ENCODE data around the gene ZBTB20.

DNA sequence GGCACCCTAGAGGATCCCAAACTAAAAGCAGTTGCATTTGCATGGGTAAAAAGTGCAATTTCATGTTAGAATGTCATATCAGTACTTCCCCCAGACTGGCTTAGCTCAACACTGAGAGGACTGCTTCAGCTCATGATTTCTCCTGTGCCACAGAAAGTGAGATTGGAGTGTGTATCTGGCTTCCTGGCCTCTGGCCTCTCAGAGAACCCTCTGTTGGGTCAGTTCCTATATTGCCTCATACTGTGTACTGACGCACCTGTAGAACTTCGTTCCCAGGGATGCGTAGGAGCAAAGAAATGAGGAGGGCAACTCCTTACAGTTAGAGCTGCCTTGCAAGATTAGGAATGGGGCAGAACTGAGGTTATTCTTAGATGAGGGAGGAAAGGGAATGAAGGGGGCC, 512.5 kb downstream of the ZBTB20 start:
- TF ChIP-seq, protein P1, sequence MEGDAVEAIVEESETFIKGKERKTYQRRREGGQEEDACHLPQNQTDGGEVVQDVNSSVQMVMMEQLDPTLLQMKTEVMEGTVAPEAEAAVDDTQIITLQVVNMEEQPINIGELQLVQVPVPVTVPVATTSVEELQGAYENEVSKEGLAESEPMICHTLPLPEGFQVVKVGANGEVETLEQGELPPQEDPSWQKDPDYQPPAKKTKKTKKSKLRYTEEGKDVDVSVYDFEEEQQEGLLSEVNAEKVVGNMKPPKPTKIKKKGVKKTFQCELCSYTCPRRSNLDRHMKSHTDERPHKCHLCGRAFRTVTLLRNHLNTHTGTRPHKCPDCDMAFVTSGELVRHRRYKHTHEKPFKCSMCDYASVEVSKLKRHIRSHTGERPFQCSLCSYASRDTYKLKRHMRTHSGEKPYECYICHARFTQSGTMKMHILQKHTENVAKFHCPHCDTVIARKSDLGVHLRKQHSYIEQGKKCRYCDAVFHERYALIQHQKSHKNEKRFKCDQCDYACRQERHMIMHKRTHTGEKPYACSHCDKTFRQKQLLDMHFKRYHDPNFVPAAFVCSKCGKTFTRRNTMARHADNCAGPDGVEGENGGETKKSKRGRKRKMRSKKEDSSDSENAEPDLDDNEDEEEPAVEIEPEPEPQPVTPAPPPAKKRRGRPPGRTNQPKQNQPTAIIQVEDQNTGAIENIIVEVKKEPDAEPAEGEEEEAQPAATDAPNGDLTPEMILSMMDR (IDR thresholded peaks at IDR 0.05): no peak
- TF ChIP-seq POLR2AphosphoS5 (IDR thresholded peaks at IDR 0.05) (no peak), POLR2A (IDR thresholded peaks at IDR 0.05; ENCODE audit: low read depth) (no peak), EP300 (IDR thresholded peaks at IDR 0.05) (no peak)

Data from esophagus muscularis mucosa (tissue), 4 donors.